KMS-11 (cell line): ENCODE results near the gene KHSRP.

Source experiments
- H2AFZ ChIP-seq: fragments of 200-600 bp; sonication (generic); 2 replicates; pipeline ENCODE4 v1.6.1; 2016; ENCODE audit warnings: antibody characterized with exemption, mixed run types, low read depth
- H3K27ac ChIP-seq: fragments of 200-600 bp; sonication (generic); 2 replicates; pipeline ENCODE4 v1.6.1; 2016; ENCODE audit warnings: mild to moderate bottlenecking, mixed run types
- H3K27me3 ChIP-seq: fragments of 200-600 bp; sonication (generic); 2 replicates; pipeline ENCODE4 v1.6.1; 2017; ENCODE audit warnings: mild to moderate bottlenecking, low read depth, mixed run types, moderate library complexity; ENCODE audit not compliant: insufficient read depth
- H3K36me3 ChIP-seq: fragments of 200-600 bp; sonication (generic); 2 replicates; pipeline ENCODE4 v1.6.1; 2017; ENCODE audit warnings: mild to moderate bottlenecking, mixed run types; ENCODE audit not compliant: insufficient read depth
- H3K4me1 ChIP-seq: fragments of 200-600 bp; sonication (generic); 2 replicates; pipeline ENCODE4 v1.6.1; 2016; ENCODE audit warnings: mild to moderate bottlenecking, low read depth, mixed run types; ENCODE audit not compliant: poor library complexity, severe bottlenecking
- H3K4me2 ChIP-seq: fragments of 200-600 bp; sonication (generic); 2 replicates; pipeline ENCODE4 v1.7.0; 2016; ENCODE audit warnings: mild to moderate bottlenecking, mixed run types
- H3K4me3 ChIP-seq: fragments of 200-600 bp; sonication (generic); IDR thresholded peaks from 2 replicates; pipeline ENCODE4 v1.6.1; 2017; ENCODE audit warnings: low read depth, low read length, mixed read lengths; ENCODE audit not compliant: insufficient read depth
- H3K79me2 ChIP-seq: fragments of 200-600 bp; sonication (generic); 2 replicates; pipeline ENCODE4 v1.6.1; 2016; ENCODE audit warnings: low read depth, mixed run types; ENCODE audit not compliant: insufficient read depth
- H3K9ac ChIP-seq: fragments of 200-600 bp; sonication (generic); 2 replicates; pipeline ENCODE4 v1.6.1; 2016; ENCODE audit warnings: mild to moderate bottlenecking, mixed run types
- H4K20me1 ChIP-seq: fragments of 200-600 bp; sonication (generic); 2 replicates; pipeline ENCODE4 v1.6.1; 2016; ENCODE audit warnings: mild to moderate bottlenecking, mixed run types; ENCODE audit not compliant: insufficient read depth
- CTCF ChIP-seq: fragments of 200-600 bp; sonication (generic); conservative IDR thresholded peaks from 2 replicates; pipeline ENCODE4 v1.6.1; 2017; ENCODE audit warnings: low read depth, mild to moderate bottlenecking, antibody characterized with exemption, low read length, moderate library complexity, mixed read lengths

The KHSRP gene

DNA sequence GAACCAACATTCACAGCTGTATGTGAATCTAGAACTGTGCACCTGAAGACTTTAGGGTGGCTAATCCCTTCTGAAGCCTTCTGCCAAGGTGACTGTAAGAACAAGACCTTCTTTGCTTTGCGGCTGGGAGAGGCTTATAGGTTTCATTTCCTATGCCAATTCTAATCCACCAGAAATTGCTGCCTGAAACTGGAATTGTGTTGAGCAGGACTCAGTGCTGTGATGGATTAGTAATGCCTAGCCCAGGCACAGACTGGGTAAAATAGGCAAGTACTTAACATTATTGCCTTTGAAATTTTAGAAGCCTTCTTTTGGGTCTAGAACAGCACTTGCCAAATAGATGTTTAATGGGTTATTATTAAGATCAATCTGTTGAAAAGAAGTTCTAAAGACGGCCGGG, 23.4 kb upstream of the KHSRP start:
- Histone ChIP-seq H3K4me3 (no peak overlapping the region), H2AFZ (no peak overlapping the region), H3K4me1 (no peaks in the 10 kb centered on the region), H3K4me2 (no peak overlapping the region), H4K20me1 (no peaks in the 10 kb centered on the region), H3K27me3 (no peaks in the 10 kb centered on the region), H3K79me2 (no peaks in the 10 kb centered on the region), H3K27ac (no peak overlapping the region), H3K9ac (no peak overlapping the region), H3K36me3 (no peaks in the 10 kb centered on the region)
- TF ChIP-seq CTCF: no peak

DNA sequence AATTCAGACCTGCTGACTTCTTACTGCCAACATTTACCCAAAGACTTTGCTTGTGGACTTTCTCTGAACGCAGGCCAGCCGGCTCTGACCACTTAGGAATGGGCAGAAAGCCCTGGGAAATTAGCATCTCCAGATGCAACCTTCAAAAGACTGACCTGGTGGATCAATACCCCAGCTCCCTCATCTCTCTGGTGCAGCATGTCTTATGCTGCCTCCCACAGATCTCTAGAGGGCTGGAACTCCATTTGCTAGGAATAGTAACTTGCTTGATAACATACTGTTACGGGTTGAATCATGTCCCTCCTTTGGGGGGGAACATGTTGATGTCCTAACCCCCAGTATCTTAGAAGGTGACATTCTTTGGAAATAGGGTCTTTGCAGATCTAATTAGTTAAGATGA, 21.8 kb upstream of the KHSRP start:
- TF ChIP-seq CTCF: no peak
- Histone ChIP-seq H3K27ac (no peak overlapping the region), H3K4me1 (no peaks in the 10 kb centered on the region), H3K36me3 (no peaks in the 10 kb centered on the region), H3K27me3 (no peaks in the 10 kb centered on the region), H4K20me1 (no peaks in the 10 kb centered on the region), H3K9ac (no peak overlapping the region), H3K4me2 (no peak overlapping the region), H3K79me2 (no peaks in the 10 kb centered on the region), H2AFZ (no peak overlapping the region), H3K4me3 (no peak overlapping the region)

DNA sequence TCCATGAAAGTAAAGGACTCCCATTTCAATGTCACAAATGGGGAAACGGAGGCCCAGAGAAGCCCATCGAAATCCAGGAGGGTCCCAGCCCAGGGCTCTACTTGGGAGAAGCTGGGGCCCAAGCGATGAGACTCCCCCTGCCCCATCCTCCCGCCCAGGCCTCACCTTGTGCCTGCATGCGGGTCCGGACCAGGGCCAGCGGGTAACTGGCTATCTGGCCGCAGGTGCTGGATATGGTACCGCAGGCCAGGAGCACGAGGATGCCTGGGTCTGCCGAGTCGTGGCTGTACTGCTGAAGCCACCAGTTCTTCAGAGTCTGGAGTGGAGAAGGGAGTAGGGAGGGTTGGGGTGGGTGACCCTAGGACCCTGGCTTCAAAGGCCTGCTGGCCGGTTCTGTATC, 19.4 kb upstream of the KHSRP start:
- Histone ChIP-seq H3K79me2 (no peaks in the 10 kb centered on the region), H3K27me3 (no peaks in the 10 kb centered on the region), H3K27ac (no peak overlapping the region), H2AFZ (no peak overlapping the region), H3K9ac (no peak overlapping the region), H3K4me3 (no peak overlapping the region), H3K4me1 (no peaks in the 10 kb centered on the region), H3K36me3 (no peaks in the 10 kb centered on the region), H3K4me2 (no peak overlapping the region), H4K20me1 (no peaks in the 10 kb centered on the region)
- no peak for TF ChIP-seq CTCF

DNA sequence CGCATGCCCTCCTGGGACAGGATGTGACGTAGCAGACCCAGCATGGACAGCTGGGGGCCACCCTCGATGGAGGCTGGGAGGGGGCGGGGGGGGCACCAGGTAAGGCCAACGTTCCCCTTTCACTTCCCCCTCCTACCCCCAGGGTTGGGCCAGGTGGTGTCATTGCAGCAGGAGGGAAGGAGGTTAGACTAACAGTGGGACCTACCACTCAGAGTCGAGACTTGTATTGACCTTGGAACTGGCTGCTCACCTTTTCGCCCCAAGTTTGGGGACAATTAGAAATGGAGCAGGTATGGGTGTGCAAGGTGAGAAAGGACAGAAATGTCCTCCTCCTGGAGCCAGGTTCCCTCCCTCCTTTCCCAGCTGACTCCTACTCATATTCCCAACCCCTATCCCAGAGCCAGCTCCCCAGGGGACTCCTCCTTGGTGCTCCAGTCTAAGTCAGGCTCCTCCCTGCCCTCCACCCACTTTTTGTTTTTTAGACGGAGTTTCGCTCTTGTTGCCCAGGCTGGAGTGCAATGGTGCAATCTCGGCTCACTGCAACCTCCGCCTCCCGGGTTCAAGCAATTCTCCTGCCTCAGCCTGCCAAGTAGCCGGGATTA, 17.6 kb upstream of the KHSRP start:
- no peak for TF ChIP-seq CTCF
- Histone ChIP-seq H4K20me1 (no peaks in the 10 kb centered on the region), H2AFZ (no peak overlapping the region), H3K4me3 (no peak overlapping the region), H3K79me2 (no peaks in the 10 kb centered on the region), H3K9ac (no peak overlapping the region), H3K4me2 (no peak overlapping the region), H3K27me3 (no peaks in the 10 kb centered on the region), H3K27ac (no peak overlapping the region), H3K36me3 (no peaks in the 10 kb centered on the region), H3K4me1 (no peaks in the 10 kb centered on the region)
